ENCODE measurements around the gene ZNF343. TPM values are rescaled to one million over a fixed set of nuclear protein-coding genes. Genes with fewer than 3 reads are reported as not detected.

ZNF343 gene
- total and polyA plus RNA-seq, 7 donors, result 3.0 to 16.3 (median 10.7) TPM

DNA sequence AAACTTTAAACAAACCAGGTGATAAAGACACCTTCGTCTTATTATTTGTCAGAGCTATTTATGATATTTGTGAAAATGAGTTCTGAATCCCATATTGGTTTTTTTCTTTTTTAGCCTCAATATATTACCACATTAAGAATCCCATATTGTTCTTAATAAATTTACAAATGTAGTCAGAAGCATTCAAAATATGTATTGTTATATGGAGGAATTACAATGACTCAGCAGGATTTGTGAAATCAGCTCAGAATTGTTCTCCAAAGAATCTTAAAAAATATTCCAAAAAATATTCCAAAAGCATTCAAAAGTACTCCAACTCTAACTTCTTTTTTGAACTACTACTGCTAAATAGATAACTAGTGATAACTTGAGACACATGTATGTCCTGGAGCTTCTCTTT lies 6.5 kb upstream of the ZNF343 start:
- intact Hi-C loops (cut with DNase I), result no loop called here
- Histone ChIP-seq H3K36me3 (no peaks in the 10 kb centered on the region), H3K27me3 (no peaks in the 10 kb centered on the region), H3K4me1 (no peaks in the 10 kb centered on the region), H3K27ac (no peak overlapping the region), H3K9me3 (no peaks in the 10 kb centered on the region), H3K4me3 (no peak overlapping the region)
- no peak for DNase-seq
- 86 to 93% methylated on average over 1 of the region's 1 CpG for WGBS, 2 donors
- TF ChIP-seq POLR2AphosphoS5 (IDR thresholded peaks at IDR 0.05) (no peak), POLR2A (IDR thresholded peaks at IDR 0.05) (no peak), EP300 (IDR thresholded peaks at IDR 0.05) (no peak)
- TF ChIP-seq, protein P1, sequence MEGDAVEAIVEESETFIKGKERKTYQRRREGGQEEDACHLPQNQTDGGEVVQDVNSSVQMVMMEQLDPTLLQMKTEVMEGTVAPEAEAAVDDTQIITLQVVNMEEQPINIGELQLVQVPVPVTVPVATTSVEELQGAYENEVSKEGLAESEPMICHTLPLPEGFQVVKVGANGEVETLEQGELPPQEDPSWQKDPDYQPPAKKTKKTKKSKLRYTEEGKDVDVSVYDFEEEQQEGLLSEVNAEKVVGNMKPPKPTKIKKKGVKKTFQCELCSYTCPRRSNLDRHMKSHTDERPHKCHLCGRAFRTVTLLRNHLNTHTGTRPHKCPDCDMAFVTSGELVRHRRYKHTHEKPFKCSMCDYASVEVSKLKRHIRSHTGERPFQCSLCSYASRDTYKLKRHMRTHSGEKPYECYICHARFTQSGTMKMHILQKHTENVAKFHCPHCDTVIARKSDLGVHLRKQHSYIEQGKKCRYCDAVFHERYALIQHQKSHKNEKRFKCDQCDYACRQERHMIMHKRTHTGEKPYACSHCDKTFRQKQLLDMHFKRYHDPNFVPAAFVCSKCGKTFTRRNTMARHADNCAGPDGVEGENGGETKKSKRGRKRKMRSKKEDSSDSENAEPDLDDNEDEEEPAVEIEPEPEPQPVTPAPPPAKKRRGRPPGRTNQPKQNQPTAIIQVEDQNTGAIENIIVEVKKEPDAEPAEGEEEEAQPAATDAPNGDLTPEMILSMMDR (IDR thresholded peaks at IDR 0.05), result no peak

- peaks cover 0 to 21% (median 14%) of the 10 kb centered on the region in 4 donors for H3K4me1 ChIP-seq
- WGBS, 2 donors, result 90% methylated on average over 3 of the region's 3 CpGs
- peak overlapping the region in 1 of 4 donors; percentile 88 for H3K27ac ChIP-seq
- no peaks in the 10 kb centered on the region for H3K27me3 ChIP-seq
- no peaks in the 10 kb centered on the region for H3K9me3 ChIP-seq
- intact Hi-C loops (cut with DNase I), result loop anchor here (5.0 kb wide), 1 partner anchor 143 kb away; the partner anchor contains the start of gene NOP56
- DNase-seq, result no peak
- H3K4me3 ChIP-seq, result peak overlapping the region in 2 of 4 donors; percentile 84 to 96
- no peak for TF ChIP-seq EP300 (IDR thresholded peaks at IDR 0.05)
- TF ChIP-seq, protein P1 (IDR thresholded peaks at IDR 0.05), result no peak
- no peak for TF ChIP-seq POLR2AphosphoS5 (IDR thresholded peaks at IDR 0.05)
- TF ChIP-seq POLR2A (IDR thresholded peaks at IDR 0.05), result no peak
- H3K36me3 ChIP-seq, result no peaks in the 10 kb centered on the region
Measured at GRCh38 chr20:2509794-2510193, 1.1 kb upstream of the ZNF343 start.

- Histone ChIP-seq H3K4me3 (peak overlapping the region; percentile 73 to 96 (median 86)), H3K4me1 (peaks cover 0 to 21% (median 14%) of the 10 kb centered on the region in 4 donors), H3K9me3 (no peaks in the 10 kb centered on the region), H3K27ac (peak overlapping the region; percentile 81 to 88 (median 86)), H3K27me3 (no peaks in the 10 kb centered on the region), H3K36me3 (no peaks in the 10 kb centered on the region)
- 69 to 78% methylated on average over 9 of the region's 9 CpGs for whole genome bisulfite sequencing, 2 donors
- TF ChIP-seq POLR2A (IDR thresholded peaks at IDR 0.05) (no peak), POLR2AphosphoS5 (IDR thresholded peaks at IDR 0.05) (no peak), EP300 (IDR thresholded peaks at IDR 0.05) (no peak)
- TF ChIP-seq, protein P1 (IDR thresholded peaks at IDR 0.05), result no peak
- intact Hi-C loops (cut with DNase I), result loop anchor here (5.0 kb wide), 1 partner anchor 143 kb away; the partner anchor contains the start of gene NOP56
- no peak for DNase-seq
Measured at GRCh38 chr20:2509468-2509781, 710 bp upstream of the ZNF343 start.

DNA sequence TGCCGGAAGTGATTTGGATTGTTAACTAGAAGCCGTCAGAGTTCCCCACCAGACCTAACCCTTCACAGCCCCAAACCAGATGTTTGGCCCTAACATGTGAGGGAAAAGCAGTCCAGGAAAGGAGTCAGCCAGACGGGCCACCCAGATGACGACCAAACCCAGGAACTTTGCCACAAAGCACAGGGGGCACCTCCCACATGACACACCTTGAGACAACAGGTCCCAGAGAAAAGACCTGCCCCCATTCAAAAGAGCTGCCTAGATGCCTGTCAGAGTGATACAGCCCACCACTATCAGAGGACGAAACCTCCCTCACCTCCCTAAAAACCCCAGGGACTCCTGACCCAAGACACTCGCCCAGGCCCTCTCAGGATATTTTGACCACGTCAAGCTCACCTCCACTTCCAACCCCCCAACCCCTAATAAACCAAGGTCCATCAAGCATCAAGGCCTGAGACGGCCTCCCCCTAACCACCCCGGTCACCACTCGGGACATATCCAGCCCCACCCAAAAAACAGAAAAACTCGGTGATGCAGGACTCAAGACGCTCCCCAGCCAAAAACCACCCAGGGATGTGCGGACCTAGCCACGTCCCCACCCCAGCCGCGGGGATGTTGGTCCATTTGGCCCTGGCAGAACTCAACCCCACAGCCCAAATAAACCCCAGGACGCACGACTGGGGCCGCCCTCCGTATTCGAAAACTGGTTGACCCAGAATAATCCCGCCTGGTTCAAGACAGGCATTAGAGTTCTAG lies 662 bp downstream of the ZNF343 start:
- DNase-seq, result peak; percentile 70
- peaks cover 0 to 21% (median 14%) of the 10 kb centered on the region in 4 donors for H3K4me1 ChIP-seq
- intact Hi-C loops (cut with DNase I), result loop anchor here (2.0 to 5.0 kb wide), 2 partner anchors 37 to 144 kb away; partner anchors contain the start of genes NOP56 and SNRPB

More for the DNA sequence above, 662 bp downstream of the ZNF343 start:
- TF ChIP-seq POLR2A (IDR thresholded peaks at IDR 0.05), result no peak
- TF ChIP-seq POLR2AphosphoS5 (IDR thresholded peaks at IDR 0.05), result no peak
- no peak for TF ChIP-seq EP300 (IDR thresholded peaks at IDR 0.05)
- TF ChIP-seq, protein P1 (IDR thresholded peaks at IDR 0.05), result no peak
- Histone ChIP-seq H3K27ac (peak overlapping the region; percentile 81 to 88 (median 86)), H3K36me3 (no peaks in the 10 kb centered on the region), H3K9me3 (no peaks in the 10 kb centered on the region), H3K4me3 (peak overlapping the region; percentile 73 to 96 (median 86)), H3K27me3 (no peaks in the 10 kb centered on the region)
- 8 to 17% methylated on average over 22 of the region's 22 CpGs for WGBS, 2 donors
